Thymus (tissue), 11 donors: ENCODE results near the gene SIRPA. TPM values are rescaled to one million over a fixed set of nuclear protein-coding genes. Genes with fewer than 3 reads are reported as not detected.

Experiments used
- DNase-seq, 9 donors: peaks; one replicate each; pipeline ENCODE4 v3.0.0-alpha.2; 2013; ENCODE audit warnings: low spot score in 9 of 9, low read depth in 6 of 9, missing footprints in 1 of 9
- H3K27ac ChIP-seq, 2 donors: one replicate each; pipeline ENCODE4 v1.5.1; 2013; ENCODE audit warnings: control low read depth in 1 of 2, low read depth in 1 of 2, low read length in 1 of 2, mild to moderate bottlenecking in 1 of 2, moderate library complexity in 1 of 2
- H3K27me3 ChIP-seq, 2 donors: one replicate each; pipeline ENCODE4 v1.5.1; 2013; ENCODE audit warnings: low read length in 1 of 2; ENCODE audit not compliant: control insufficient read depth in 2 of 2, insufficient read depth in 1 of 2
- H3K36me3 ChIP-seq, 2 donors: one replicate each; pipeline ENCODE4 v1.5.1; 2013; ENCODE audit warnings: low read length in 1 of 2, mild to moderate bottlenecking in 1 of 2, moderate library complexity in 1 of 2; ENCODE audit not compliant: control insufficient read depth in 2 of 2, insufficient read depth in 2 of 2
- H3K4me1 ChIP-seq, 2 donors: one replicate each; pipeline ENCODE4 v1.5.1; 2013; ENCODE audit warnings: low read length in 2 of 2; ENCODE audit not compliant: control insufficient read depth in 2 of 2, insufficient read depth in 2 of 2
- H3K4me3 ChIP-seq, 2 donors: one replicate each; pipeline ENCODE4 v1.5.1; 2013; ENCODE audit warnings: low read length in 2 of 2, control low read depth in 1 of 2, mild to moderate bottlenecking in 1 of 2
- H3K9me3 ChIP-seq, 2 donors: one replicate each; pipeline ENCODE4 v1.5.1; 2013; ENCODE audit warnings: low read length in 1 of 2, mild to moderate bottlenecking in 1 of 2; ENCODE audit not compliant: control insufficient read depth in 2 of 2, insufficient read depth in 1 of 2
- WGBS: extraction: QIAGEN DNeasy Blood & Tissue Kit; methylation state at CpG from one replicate; pipeline ENCODE4 v1.1.7; 2013; 5-methylcytosine and 5-hydroxymethylcytosine counted together
- polyA plus RNA-seq: library from polyadenylated mRNA; stranded (reverse); fragments of 200-250 nt; gene quantifications from one replicate; pipeline ENCODE4 v1.2.3, GENCODE V29; 2013
- total RNA-seq: library from RNA; stranded (reverse); fragments of 120-200 nt; gene quantifications from one replicate; pipeline ENCODE4 v1.2.4, GENCODE V29; 2013
- donor health status: healthy.

The SIRPA gene
- total and polyA plus RNA-seq, 2 donors, result 3.0 to 11.9 TPM

- no peak for DNase-seq
- Histone ChIP-seq H3K27ac (no peak overlapping the region), H3K36me3 (no peaks in the 10 kb centered on the region), H3K4me3 (no peak overlapping the region), H3K9me3 (no peaks in the 10 kb centered on the region), H3K27me3 (no peaks in the 10 kb centered on the region), H3K4me1 (peaks cover 0 to 5% of the 10 kb centered on the region in 2 donors)
- 94% methylated on average over 5 of the region's 5 CpGs for WGBS
Observed at GRCh38 chr20:1854246-1854645, 41.0 kb upstream of the SIRPA start.

- no peak overlapping the region for H3K27ac ChIP-seq
- 96% methylated on average over 6 of the region's 6 CpGs for WGBS
- H3K36me3 ChIP-seq, result no peaks in the 10 kb centered on the region
- no peak for DNase-seq
- H3K4me3 ChIP-seq, result no peak overlapping the region
- no peaks in the 10 kb centered on the region for H3K27me3 ChIP-seq
- no peaks in the 10 kb centered on the region for H3K9me3 ChIP-seq
- H3K4me1 ChIP-seq, result peaks cover 0 to 5% of the 10 kb centered on the region in 2 donors
Observed at GRCh38 chr20:1855109-1855508, 40.1 kb upstream of the SIRPA start.

- Histone ChIP-seq H3K27me3 (no peaks in the 10 kb centered on the region), H3K4me1 (no peaks in the 10 kb centered on the region), H3K36me3 (no peaks in the 10 kb centered on the region), H3K27ac (no peak overlapping the region), H3K4me3 (no peak overlapping the region), H3K9me3 (no peaks in the 10 kb centered on the region)
- DNase-seq, result no peak
- WGBS, result 92% methylated on average over 1 of the region's 1 CpG
Observed at GRCh38 chr20:1855690-1856089, 39.5 kb upstream of the SIRPA start.

GRCh38 chr20:1856424-1856823, 38.8 kb upstream of the SIRPA start:
- Histone ChIP-seq H3K36me3 (no peaks in the 10 kb centered on the region), H3K27ac (no peak overlapping the region), H3K9me3 (no peaks in the 10 kb centered on the region), H3K4me1 (no peaks in the 10 kb centered on the region), H3K4me3 (no peak overlapping the region), H3K27me3 (no peaks in the 10 kb centered on the region)
- WGBS, result 98% methylated on average over 1 of the region's 1 CpG
- DNase-seq, result no peak

- Histone ChIP-seq H3K4me3 (no peak overlapping the region), H3K4me1 (no peaks in the 10 kb centered on the region), H3K27ac (no peak overlapping the region), H3K36me3 (no peaks in the 10 kb centered on the region), H3K9me3 (no peaks in the 10 kb centered on the region), H3K27me3 (no peaks in the 10 kb centered on the region)
- WGBS, result 60% methylated on average over 4 of the region's 4 CpGs
- DNase-seq, result no peak
Observed at GRCh38 chr20:1857466-1857865, 37.7 kb upstream of the SIRPA start.

- no peak for DNase-seq
- Histone ChIP-seq H3K9me3 (no peaks in the 10 kb centered on the region), H3K27ac (no peak overlapping the region), H3K36me3 (no peaks in the 10 kb centered on the region), H3K4me3 (no peak overlapping the region), H3K27me3 (no peaks in the 10 kb centered on the region), H3K4me1 (no peaks in the 10 kb centered on the region)
- 84% methylated on average over 5 of the region's 5 CpGs for WGBS
Observed at GRCh38 chr20:1858871-1859270, 36.3 kb upstream of the SIRPA start.

GRCh38 chr20:1860446-1860845, 34.8 kb upstream of the SIRPA start:
- Histone ChIP-seq H3K4me3 (no peak overlapping the region), H3K4me1 (no peaks in the 10 kb centered on the region), H3K27me3 (no peaks in the 10 kb centered on the region), H3K36me3 (no peaks in the 10 kb centered on the region), H3K9me3 (no peaks in the 10 kb centered on the region), H3K27ac (no peak overlapping the region)
- DNase-seq, result no peak
- 89% methylated on average over 4 of the region's 4 CpGs for WGBS

- Histone ChIP-seq H3K36me3 (no peaks in the 10 kb centered on the region), H3K9me3 (no peaks in the 10 kb centered on the region), H3K4me1 (no peaks in the 10 kb centered on the region), H3K4me3 (no peak overlapping the region), H3K27me3 (no peaks in the 10 kb centered on the region), H3K27ac (no peak overlapping the region)
- no peak for DNase-seq
- 82% methylated on average over 13 of the region's 13 CpGs for WGBS
Observed at GRCh38 chr20:1861347-1861976, 33.7 kb upstream of the SIRPA start.

- Histone ChIP-seq H3K27me3 (no peaks in the 10 kb centered on the region), H3K4me3 (no peak overlapping the region), H3K27ac (no peak overlapping the region), H3K4me1 (no peaks in the 10 kb centered on the region), H3K36me3 (no peaks in the 10 kb centered on the region), H3K9me3 (no peaks in the 10 kb centered on the region)
- WGBS, result 83% methylated on average over 8 of the region's 8 CpGs
- no peak for DNase-seq
Observed at GRCh38 chr20:1861996-1862662, 33.1 kb upstream of the SIRPA start.
